Activated T-helper 1 cell treated with anti-CD3 and anti-CD28 coated beads, Interleukin-2, amount 50 U/mL, for 16 hours (primary cell): ENCODE measurements around the gene CHIC1.
"Not testable (repeated sequence)": the region's sequence is repeated elsewhere in the genome, so short reads cannot be mapped to it uniquely, and the experiment has no call there.

Source experiments
- DNase-seq, 2 donors: peaks; one replicate each; pipeline ENCODE4 v3.0.0-alpha.2; 2020; ENCODE audit warnings: low read depth in 1 of 2, low spot score in 1 of 2

Gene CHIC1

GRCh38 chrX:73562984-73563737 is at the start of gene CHIC1:
Gene CHIC1 (plus strand): TSS chrX:73563197. CDS start chrX:73563285, 88 bp downstream.
- DNase-seq, result peak; percentile 45 to 49

DNA sequence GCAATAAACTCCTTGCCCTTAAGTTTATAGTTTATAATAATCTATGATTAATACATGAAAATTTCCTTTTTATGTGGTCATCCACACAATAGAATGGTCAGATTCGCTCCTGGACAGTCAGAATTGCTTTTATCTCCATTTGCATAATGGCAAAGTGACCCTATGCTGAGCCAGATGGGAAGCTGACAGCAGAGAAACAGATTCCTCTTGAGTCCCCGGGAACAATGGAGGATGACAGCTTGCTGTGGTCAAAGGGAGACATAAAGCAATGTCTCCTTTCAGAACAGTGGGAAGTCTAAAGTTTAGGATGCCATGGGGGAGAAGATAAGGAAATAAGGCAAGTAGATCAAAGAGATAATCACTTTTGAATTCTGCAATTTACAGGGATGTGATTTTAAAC is 40.2 kb upstream of the CHIC1 start:
- DNase-seq, result not testable (repeated sequence)

GRCh38 chrX:73524906-73525305 is 38.1 kb upstream of the CHIC1 start:
- no peak for DNase-seq

DNA sequence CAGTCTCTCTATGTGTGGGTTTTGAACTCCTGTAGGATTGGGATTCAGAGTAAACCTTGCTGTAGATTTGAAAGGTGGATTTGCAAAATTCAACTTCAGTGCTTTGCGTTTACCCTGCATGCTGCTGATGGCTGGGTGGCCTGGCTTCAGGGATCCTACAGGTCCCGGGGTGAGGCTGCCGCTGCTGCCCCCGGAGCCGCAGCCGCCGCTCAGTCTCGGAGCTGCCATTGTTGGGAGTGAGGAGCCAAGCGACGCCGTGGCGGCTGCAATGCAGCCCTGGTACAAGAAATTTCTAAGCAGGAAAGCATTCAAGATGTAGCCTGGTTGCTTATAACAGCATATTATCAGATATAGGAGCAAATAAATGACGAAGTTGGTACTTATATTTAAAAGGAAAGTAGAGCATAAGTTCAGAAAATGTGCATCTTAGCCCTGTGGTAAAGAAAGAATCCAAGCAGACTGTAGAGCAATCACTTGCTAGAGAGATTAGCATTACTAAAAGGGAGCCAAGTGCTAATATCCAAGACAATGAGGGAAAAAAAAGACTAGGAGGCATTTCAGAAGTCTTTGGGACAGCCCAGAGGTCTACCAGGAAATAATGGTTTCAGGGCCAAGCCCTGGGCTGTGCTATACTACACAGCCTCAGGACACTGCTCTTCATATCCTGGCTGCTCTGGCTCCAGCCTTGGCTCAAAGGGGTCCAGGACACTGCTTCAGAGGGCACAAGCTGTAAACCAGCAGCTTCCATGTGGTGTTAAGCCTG is 36.9 kb upstream of the CHIC1 start:
- DNase-seq, result no peak

DNA sequence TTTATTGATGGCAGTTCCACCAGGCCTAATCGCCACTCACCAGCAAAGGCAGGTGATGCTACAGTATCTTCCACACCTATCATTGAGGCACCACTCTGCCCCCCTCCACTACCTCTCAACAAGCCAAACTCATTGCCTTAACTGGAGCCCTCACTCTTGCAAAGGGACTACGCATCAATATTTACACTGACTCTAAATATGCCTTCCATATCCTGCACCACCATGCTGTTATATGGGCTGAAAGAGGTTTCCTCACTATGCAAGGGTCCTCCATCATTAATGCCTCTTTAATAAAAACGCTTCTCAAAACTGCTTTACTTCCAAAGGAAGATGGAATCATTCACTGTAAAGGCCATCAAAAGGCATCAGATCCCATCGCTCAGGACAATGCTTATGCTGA is 31.3 kb upstream of the CHIC1 start:
- DNase-seq, result not testable (repeated sequence)

- no peak for DNase-seq
Observed at GRCh38 chrX:73556159-73556558, 6.8 kb upstream of the CHIC1 start.

- no peak for DNase-seq
Observed at GRCh38 chrX:73561801-73562200, 1.2 kb upstream of the CHIC1 start.

GRCh38 chrX:73562458-73562857 is 539 bp upstream of the CHIC1 start:
- no peak for DNase-seq

- peak in 1 of 2 donors; percentile 1 for DNase-seq
Observed at GRCh38 chrX:73563738-73564068, 706 bp downstream of the CHIC1 start.

DNA sequence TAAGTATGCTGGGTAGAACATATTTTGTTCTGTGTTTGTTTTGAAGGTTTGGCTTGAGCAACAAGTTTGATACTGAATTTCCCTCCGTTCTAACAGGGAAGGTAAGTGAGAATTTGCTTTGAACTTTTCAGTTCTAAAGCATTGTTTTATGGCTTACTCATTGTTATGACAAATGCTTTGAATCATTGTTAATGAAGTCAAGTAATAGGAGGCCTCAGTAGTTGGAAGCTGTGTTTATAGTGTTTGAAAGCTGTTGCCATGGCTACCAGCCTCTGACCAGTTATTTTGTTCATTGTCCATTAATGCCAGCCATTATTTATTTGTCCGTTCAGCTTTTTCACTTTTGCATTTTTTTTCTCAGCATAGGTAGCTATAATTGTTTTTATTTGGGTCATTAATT is 14.4 kb downstream of the CHIC1 start:
- no peak for DNase-seq

GRCh38 chrX:73581002-73581628 is 18.1 kb downstream of the CHIC1 start:
- DNase-seq, result no peak

DNA sequence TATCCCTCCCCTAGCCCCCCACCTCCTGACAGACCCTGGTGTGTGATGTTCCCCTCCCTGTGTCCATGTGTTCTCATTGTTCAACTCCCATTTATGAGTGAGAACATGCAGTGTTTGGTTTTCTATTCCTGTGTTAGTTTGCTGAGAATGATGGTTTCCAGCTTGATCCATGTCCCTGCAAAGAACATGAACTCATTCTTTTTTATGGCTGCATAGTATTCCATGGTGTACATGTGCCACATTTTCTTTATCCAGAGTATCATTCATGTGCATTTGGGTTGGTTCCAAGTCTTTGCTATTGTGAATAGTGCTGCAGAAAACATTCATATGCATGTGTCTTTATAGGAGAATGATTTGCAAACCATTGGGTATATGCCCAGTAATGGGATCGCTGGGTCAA is 34.8 kb downstream of the CHIC1 start:
- DNase-seq, result not testable (repeated sequence)

- no peak for DNase-seq
Observed at GRCh38 chrX:73615022-73615421, 52.0 kb downstream of the CHIC1 start.

DNA sequence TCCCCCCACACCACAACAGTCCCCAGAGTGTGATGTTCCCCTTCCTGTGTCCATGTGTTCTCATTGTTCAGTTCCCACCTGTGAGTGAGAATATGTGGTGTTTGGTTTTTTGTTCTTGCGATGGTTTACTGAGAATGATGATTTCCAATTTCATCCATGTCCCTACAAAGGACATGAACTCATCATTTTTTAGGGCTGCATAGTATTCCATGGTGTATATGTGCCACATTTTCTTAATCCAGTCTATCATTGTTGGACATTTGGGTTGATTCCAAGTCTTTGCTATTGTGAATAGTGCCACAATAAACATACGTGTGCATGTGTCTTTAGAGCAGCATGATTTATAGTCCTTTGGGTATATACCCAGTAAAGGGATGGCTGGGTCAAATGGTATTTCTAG is 78.7 kb downstream of the CHIC1 start:
- not testable (repeated sequence) for DNase-seq

- no peak for DNase-seq
Observed at GRCh38 chrX:73647212-73647611, 84.2 kb downstream of the CHIC1 start.

DNA sequence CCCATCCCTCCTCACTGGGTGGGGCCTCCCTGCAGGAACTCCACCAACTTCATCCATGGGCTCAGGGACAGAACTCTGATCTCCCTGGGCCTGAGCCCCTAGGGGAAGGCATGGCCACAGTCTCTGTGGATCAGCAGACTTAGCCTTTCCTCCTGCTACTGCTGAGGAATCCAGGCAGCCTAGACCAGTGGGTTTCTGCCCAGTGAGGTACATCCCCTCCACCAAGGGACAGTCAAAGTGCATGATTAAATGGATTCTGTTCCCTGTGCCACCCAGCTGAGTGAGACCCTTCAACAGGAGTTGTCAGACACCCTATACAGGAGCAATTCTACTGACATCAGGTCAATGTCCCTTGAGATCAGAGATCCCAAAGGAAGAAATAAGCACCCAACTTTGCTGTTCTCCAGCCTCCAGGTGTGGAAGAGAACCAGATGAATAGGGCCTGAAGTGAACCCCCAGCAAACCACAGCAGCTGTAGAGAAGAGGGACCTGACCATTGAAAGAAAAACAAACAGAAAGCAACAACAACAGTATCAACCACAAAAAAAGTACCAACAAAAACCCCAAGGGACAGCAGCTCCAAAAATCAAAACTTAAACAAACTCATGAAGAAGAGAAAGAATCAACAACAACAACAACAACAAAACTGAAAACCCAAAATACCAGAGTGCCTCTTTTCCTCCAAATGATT is 84.8 kb downstream of the CHIC1 start:
- DNase-seq, result no peak

DNA sequence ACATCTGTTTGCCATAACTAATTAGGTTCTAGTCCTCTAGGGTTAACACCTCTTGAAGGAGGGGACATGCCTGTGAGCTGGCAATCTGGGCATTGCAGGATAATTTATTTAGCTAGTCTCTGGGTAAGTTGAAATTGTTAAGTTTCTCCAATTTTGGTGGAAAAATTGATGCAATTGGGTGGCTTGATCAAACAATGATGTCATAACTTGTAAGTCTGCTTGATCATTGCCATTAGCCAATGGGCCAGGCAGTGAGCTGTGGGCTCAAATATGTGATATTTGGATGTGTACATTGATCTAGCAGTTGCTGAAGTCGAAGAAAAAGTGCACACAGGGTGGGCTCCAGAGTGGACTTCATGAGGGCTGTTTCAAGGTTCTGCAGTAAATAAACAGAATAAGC is 98.3 kb downstream of the CHIC1 start:
- DNase-seq, result not testable (repeated sequence)

GRCh38 chrX:73668779-73669178 is 105.8 kb downstream of the CHIC1 start:
- DNase-seq, result no peak

DNA sequence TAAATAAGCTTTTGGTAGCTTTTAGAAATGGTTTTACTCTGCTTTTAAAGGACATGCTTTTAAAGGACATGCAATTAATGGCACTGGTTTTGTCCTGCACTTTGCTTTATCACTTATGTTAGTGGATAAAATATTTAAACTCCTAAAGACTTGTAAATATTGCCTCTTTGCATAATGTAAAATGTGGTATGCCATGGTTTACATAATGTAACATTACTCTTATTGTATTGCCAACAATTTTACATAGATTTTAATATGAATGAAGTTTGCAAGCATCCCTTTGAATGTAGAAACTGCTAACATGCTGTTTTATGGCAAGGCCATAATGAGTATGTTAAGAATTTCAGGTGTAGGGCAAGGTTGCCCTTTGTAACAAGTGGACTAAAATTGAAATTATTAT is 118.4 kb downstream of the CHIC1 start:
- no peak for DNase-seq

DNA sequence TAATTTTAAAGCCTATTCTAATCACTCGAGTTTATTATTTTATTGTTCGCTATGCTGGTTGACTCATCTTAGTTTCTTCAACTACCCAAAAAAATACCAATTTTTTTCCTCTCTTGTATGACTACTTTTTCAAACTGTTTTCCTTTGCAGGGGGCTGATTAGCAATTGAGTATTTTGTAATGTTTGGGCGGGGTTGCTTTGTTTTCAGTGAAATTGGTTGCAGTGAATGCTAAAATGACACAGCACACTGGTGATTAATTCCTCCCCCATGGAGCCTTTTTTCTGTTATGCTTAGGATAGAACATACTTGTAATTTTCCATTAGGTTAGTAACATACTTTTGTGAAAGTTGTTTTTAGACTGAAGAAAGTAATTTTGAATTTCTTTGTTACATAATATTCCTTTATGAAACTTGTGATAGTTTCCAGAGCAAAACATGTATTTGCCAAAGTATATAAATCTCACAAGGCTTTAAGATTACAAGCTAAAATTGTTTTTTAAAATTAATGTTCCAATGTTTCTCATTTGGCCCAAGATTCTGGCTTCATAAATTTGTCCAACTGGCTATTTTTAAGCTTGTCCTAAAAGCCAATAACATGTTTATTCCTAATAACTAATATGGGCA is 120.4 kb downstream of the CHIC1 start:
- DNase-seq, result no peak

DNA sequence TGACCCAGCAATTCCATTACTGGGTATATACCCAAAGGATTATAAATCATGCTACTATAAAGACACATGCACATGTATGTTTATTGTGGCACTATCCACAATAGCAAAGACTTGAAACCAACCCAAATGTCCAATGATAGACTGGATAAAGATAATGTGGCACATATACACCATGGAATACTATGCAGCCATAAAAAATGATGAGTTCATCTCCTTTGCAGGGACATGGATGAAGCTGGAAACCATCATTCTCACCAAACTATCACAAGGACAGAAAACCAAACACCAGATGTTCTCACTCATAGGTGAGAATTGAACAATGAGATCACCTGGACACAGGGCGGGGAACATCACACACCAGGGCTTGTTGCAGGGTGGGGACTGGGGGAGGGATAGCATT is 144.0 kb downstream of the CHIC1 start:
- not testable (repeated sequence) for DNase-seq
